Measurements from ENCODE around the gene TMEM178A.

GRCh38 chr2:39724828-39725144, 59.1 kb downstream of the TMEM178A start:
- TF ChIP-seq POLR2A (IDR thresholded peaks at IDR 0.05; ENCODE audit: low read depth) (no peak), CTCF (IDR thresholded peaks at IDR 0.05) (no peak)

All from esophagus muscularis mucosa (tissue), 3 donors.